GM21423 (cell line): ENCODE results near the gene IFT25.
"Not testable (repeated sequence)": the region's sequence is repeated elsewhere in the genome, so short reads cannot be mapped to it uniquely, and the experiment has no call there.

Source experiments
- ATAC-seq: cut with Tn5 transposase; IDR thresholded peaks from one replicate; pipeline ENCODE4 v1.9.1; 2021; ENCODE audit warnings: mild to moderate bottlenecking, moderate library complexity; ENCODE audit not compliant: unreplicated experiment

IFT25 gene

DNA sequence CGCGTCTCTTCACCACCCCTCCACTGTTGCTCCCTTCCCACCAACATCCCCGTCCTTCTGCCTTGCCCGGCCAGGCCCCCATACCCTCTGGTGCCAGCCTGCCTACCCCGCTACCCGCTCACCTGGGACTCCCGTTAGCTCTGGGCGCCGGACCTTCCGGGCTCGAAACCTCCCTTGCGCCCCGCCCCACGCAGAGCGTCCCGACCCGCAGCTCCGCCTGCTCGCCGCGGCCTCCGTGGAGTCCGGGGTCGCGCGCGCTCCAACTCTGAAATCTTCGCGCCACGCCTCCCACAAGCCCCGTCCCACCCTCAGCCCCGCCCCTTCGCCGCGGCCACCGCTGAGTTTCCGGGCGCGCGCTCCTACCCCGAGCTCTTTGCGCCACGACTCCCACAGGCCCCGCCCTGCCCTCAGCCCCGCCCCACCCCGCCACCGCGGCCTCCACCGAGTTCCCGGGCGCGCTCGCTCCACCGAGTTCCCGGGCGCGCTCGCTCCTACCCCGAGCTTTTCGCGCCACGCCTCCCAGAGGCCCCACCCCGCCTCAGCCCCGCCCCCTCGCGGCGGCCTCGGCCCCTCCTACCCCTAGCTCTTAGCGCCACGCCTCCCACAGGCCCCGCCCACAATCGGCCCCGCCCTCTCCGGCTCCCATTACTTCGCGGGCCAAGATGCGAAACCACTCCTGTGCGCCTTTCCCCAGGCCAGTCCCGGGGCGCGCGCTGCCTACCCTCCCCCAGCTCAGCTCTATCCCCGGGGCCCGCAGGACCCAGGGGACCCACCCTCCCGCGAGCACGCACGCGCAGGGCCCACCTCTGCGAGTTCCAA, at the start of gene IFT25:
IFT25 (minus strand) TSS at position 267 of the 819 bp plus-strand sequence. CDS start 5,617 bp downstream, outside the sequence.
- peak; percentile 66 for ATAC-seq

DNA sequence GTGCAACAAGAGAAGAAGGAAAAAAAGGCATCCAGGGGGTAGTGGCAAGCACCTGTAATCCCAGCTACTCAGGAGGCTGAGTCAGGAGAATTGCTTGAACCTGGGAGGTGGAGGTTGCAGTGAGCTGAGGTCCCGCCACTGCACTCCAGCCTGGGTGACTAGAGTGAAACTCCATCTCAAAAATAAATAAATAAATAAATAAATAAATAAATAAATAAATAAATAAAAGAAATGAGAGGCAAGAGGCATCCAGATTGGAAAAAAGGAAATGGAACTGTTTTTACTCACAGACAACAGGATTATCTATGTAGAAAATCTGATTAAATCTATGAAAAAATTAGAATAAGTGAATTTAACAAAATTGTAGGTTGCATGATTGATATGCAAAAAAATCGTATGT, 49.0 kb upstream of the IFT25 start:
- not testable (repeated sequence) for ATAC-seq

DNA sequence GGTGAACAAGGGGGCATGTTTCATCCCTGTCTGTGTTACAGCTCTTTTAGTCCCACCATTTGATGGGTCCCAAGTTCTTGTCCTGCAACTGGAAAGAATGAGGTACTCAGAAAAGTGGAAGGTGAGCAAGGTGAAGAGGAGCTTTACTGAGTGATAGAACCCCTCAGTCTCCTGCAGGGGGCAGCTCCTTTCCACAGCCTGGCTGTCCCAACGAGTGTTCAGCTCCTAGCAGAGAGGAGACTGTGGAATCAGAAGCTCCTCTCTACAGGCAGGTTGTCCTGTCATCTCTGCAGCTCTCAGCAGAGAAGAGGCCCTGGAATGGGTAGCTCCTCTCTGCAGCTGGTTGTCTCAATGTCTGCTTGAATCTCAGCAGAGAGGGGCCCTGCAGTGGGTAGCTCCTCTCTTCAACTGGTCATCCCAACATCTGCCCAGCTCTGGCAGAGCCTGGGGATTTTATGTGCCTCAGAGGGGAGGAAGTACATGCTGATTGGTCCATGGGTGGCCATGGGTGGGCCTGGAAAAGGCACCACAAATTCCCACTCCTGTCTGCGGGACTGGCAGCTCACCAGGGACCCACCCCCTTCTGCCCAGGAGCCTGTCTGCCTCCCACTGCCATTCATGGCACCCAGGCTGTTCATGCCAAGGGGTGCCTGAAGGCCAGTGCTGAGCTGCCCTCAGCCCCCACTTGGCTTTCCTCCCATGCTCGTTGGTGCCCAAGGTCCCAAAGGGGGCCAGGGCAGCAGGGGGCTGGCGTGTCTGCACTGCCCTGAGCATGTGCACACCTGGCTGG, 46.8 kb upstream of the IFT25 start:
- no peak for ATAC-seq

DNA sequence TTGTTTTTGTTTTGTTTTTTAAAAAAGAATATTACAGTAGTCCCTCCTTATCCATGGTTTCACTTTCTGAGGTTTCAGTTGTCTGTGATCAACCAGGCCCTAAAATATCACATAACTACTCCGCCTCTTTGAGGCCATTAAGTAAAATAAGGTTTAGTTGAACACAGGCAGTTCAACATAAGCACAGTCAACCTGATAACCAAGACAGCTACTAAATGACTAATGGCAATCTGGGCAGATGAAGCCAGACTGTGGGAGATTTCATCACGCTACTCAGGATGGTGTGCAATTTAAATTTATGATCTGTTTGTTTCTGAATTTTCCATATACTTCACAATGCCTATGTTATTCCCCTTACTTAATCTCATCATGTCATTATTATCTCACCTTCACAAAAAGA, 42.4 kb upstream of the IFT25 start:
- ATAC-seq: no peak

DNA sequence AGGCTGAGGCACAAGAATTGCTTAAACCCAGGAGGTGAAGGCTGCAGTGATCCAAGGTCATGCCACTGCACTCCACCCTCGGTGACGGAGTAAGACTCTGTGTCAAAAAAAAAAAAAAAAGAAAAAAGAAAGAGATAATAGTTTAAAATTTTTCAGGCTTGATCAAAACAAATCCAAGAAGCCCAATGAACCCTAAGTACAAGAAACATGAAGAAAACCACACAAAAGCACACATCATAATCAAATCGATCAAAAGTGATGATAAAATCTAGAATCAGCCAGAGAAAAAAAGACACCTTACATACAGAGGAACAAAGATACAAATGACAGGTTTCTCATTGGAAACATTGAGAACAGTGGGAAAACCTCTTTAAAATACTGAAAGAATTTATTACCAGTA, 41.0 kb upstream of the IFT25 start:
- no peak for ATAC-seq

DNA sequence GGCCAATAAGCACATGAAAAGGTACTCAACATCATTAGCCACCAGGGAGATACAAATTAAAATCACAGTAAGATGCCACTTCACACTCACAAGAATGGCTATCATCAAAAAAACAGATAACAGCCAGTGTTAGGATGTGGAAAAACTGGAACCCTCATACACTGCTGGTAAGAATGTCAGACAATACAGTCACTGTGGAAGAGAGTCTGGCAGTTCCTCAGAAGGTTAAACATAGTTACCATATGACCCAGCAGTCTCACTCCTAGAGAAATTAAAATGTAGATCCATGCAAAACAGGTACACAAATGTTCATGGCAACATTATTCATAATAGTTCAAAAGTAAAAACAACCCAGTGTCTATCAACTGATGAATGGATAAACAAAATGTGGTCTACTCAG, 39.2 kb upstream of the IFT25 start:
- no peak for ATAC-seq

DNA sequence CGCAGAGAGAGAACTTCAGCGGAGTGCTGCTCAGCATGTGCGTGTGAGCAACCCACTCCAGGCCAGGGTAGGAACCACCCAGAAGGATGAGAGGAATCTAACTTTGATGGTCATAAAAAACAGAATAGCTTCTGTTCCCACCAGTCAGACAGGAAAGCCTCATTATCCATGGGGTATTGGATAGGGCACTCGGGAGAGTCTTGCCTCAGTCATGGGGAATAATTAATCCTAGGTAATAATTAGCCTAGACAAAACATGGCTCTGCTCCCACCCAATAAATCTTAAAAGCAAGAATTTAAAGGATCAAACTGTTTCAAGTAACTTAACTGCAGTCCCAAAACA, 37.2 kb upstream of the IFT25 start:
- no peak for ATAC-seq

DNA sequence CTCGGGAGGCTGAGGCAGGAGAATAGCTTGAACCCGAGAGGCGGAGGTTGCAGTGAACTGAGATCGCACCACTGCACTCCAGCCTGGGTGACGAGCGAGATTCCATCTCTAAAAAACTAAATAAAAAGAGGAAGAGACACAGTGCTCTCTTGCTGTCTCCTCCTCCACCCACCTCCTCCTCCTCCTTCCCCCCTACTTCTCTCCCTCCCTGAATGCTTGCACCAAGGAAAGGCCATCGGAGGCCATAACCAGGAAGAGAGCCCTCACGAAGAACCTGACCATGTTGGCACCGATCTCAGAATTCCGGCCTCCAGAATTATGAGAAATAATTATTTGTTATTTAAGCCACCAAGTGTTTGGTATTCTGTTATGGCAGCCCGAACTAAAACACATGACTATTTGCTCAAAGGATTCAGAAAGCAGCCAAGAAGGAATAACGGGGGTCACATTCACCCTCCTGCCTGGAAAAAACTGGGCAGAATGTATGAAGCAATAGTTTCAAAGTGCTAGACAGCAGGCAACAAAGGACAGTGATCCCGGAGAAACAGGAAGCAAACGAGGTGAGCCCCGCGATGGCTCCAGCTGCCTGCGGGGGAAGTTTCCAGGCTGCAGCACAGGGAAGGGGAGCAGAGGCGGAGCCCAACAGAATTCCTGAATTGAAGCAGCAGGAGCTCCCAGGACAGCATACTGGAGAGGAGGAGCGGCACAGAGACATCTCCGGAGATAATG, 36.7 kb upstream of the IFT25 start:
- no peak for ATAC-seq

DNA sequence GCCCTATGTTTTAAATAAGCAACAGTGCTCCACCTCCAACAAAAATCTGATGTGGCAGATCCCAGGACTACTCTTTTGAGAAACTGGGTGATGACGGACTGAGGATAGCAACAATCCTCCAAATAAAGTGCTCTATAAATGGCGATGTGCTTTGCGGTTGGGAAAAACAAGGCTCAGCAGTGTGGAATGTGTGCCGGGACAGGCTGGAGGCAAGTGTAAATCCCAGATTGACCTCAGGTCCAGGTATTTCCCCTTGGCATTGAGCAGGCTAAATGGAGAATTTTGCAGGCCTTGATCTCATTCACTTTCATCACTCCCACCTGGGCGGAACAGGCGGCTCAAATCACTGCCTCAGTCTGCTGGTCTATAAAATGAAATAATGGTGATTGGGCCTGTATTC, 35.7 kb upstream of the IFT25 start:
- ATAC-seq: no peak

DNA sequence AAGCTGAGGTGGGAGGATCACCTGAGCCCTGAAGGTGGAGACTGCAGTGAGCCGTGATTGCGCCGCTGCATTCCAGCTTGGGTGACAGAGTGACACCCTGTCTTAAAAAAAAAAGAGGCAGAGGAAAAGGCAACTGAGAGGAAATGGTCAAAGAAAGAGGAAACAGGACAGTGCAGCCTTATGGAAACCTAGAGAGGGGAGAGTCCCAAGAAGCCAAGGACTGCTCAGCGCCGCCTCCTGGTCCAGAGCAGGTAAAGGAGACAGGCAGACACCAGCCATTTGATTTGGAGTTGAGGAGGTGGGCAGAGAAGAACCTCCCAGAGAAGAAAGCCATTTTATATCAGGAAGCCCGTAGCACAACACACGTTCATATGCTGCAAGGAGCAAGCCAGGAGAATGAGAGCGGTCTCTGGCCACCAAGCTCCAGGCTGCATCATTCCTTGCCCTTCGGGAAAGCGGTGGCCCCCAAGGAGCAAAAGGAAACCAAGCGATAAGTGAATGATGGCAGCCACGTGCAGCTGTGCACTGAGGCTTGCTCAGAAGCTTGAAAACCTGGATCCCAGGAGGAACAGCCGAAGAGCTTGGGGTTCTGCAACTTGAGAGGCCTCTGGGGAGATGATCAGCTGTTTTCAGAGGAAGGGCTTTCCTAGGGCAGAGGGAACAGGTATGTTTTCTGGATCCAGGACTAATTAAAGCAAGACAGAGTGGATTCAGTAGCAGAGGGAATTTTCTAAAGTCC, 34.4 kb upstream of the IFT25 start:
- no peak for ATAC-seq

DNA sequence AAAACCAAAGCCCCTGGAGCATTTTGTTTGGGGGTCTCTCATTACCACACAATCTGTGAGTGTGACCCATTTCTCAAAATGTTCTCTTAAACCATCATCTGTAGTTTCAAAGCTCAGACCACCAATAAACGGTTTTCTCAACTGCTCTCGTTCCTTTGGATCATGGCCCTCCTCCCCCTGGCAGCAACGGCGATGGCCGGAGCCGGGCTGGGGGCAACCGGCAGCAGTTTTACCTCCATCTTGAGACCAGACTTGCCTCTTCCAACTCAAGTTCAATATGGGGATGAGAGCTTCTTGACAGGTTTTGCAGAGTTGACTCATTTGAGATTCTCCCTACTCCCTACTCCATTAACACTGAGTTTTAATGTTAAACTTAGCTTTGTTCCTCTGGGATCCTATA, 30.4 kb upstream of the IFT25 start:
- no peak for ATAC-seq

DNA sequence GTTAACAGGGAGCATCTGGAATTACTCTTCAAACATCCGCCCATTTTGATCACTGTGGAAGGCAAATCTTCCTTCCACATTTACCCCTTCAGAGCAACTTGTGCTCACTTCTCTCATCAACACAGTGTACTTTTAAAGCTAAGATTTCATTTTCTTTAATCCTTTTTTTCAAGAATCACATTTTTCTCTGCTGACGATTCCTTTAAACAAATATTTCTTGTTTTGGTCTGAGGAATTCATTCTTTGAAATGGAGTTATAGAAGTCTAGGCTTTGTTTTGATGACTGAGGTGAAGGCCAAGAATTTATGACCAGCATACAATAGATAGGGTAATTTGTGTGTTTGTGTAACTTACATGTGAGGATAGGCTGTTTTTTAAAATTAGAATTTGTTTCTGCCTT, 26.2 kb upstream of the IFT25 start:
- no peak for ATAC-seq

DNA sequence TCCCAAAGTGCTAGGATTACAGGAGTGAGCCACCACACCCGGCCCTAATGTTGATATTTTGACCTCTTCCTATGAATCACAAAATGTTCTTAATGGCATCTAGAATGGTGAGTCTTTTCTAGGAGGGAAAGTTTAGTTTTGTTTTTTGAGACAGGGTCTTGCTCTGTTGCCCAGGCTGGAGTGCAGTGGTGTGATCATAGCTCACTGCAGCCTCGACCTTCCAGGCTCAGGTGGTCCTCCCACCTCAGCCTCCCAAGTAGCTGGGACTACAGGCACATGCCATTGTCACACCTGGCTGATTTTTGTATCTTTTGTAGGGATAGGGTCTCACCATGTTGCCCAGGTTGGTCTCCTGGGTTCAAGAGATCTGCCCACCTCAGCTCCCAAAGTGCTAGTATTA, 23.8 kb upstream of the IFT25 start:
- ATAC-seq: not testable (repeated sequence)

DNA sequence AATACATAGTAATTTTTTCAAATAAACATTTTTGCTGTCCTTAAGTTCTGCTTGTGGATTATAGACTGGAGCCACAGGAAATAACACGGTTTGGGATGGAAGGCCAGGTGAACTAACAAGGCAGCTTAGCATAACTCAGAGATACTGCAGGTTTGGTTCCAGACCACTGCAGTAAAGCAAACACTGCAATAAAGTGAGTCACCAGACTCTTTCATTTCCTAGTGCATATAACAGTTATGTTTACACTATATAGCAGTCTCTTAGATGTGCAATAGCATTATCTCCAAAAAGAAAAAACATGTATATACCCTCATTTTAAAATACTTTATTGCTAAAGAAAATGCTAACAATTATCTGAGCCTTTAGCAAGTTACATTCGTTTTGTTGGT, 22.6 kb upstream of the IFT25 start:
- no peak for ATAC-seq

DNA sequence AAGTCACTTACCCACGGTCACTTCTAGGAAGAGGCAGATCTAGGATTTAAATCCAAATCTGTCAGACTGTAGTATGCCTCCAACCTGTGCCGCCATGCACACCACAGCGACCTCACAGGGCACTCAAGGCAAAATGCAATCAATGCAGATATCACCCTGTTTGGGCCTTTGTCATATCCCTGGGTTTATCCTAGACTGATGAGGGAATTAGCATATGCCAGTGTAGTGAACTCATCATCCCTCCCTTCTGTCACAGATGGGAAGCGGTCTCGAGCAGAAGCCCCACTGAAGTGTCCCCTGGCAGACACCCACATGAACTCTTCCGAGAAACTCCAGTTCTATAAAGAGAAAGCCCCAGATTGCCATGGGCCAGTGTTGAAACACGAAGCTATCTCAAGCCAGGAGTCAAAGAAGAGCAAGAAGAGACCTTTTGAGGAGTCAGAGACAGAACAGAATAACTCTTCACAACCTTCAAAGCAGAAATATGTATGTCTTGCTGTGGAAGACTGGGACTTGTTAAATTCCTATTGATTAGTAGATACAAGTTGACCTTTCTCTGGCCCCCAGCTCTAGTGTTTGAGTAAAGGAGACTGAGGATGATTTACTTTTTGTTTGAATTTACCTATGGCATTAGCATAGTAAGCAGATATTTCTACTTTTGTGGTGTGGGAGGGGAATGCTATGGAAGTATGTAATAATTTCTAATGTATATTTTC, 22.1 kb upstream of the IFT25 start:
- ATAC-seq: no peak

DNA sequence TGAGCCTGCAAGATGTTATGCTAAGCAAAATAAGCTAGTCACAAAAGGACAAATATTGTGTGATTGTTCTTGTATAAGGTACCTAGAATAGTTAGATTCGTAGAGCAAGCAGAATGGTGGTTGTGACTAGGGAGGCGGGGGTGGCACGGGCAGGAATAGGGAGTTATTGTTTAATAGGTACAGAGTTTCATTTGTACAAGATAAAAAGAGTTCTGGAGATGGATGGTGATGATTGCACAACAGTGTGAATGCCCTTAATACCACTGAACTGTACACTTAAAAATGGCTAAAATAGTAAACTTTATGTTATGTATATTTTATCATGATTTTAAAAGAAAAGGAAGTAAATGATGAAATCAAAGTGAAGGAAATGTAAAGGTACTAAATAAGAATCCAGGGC, 21.3 kb upstream of the IFT25 start:
- no peak for ATAC-seq

DNA sequence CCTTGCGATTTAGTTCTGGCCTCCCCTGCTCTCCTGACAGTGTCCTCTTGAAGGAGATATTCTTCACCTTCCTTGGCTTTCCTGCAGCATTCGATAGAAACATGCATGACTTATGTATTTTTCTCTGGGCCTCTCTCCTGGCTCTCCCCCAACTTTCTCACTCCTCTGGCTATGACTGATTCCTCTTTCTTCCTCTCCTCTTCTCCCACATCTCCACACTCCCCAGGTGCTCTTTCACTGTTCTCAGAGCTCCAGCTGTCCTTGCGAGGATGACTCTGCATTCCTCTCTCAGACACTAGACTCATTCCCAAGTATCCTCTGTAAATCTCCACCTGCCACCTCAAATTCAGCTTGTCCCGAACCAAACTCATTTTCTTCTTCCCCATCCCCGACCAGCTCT, 18.6 kb upstream of the IFT25 start:
- no peak for ATAC-seq

DNA sequence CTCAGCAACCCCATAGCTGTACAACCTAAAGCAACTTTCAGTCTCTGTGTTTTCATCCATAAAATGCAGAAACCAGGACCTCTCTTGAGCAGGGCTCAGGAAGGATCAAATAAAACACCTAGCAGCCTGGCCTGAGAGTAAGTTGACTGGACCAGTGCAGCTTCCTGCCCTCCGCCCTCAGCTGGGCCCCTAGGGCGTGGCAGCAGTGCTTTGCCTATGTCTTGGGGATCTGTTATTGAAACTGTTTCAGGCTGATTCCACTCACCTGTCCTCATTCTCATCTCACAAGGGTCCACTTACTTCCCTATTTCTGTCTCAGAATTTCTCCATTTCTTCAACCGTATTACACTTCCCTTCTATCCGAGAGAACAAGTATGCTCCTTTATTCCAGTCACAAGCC, 18.0 kb upstream of the IFT25 start:
- ATAC-seq: no peak

DNA sequence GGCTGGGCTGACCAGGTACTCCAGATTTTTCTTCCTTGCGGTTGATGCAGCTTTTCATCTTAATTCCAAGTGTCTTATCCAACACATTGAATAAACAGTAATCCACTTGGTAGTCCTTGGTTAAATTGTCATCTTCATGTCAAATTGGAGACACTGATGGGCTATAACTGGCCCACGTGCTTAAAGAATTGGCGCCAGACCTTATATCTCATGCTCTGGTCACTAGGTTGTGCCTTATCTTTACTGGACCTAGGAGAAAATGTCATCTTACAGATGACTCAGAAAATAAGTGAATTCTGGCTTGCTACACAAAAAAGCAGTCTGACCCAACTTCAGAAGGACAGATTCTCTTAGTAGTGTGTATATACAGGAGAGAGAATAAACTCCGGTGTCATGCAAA, 16.9 kb upstream of the IFT25 start:
- no peak for ATAC-seq

DNA sequence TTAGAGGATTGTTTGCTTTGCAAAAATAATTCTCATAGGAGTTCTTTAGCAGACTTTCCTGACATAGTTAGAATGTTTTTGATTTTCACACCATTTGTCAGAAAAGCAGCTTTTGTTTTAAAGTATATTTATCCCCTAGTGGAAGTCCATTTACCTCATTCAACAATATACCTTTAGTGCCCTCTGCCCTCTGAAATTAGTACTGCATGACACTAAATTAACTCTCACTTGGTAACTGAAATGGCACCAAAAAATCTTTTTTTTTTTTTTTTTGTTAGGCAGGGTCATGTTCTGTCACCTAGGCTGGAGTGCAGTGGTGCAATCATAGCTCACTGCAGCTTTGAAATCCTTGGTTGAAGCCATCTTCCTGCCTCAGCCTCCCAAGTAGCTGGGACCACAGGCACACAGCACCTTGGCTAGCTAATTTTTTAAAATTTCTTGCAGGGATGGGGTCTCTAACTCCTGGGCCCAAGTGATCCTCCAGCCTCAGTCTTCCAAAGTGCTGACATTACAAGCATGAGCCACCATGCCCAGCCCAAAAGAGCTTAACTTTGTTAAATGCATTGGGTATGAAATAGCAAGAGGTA, 14.3 kb upstream of the IFT25 start:
- ATAC-seq: no peak
